K562 (cell line): ENCODE measurements around the gene CSTA.

Experiments used
- ESRRA ChIP-seq: fragments of 450-650 bp; IDR thresholded peaks from 2 replicates; pipeline ENCODE4 v1.6.1; 2014; ENCODE audit warnings: low read depth, mild to moderate bottlenecking, moderate library complexity, borderline replicate concordance
- EZH2 ChIP-seq: IDR thresholded peaks from 2 replicates; pipeline ENCODE4 v1.6.1; 2012; ENCODE audit warnings: low read depth, mild to moderate bottlenecking, inconsistent platforms, low read length, borderline replicate concordance
- IFI16 ChIP-seq: fragments of 250-450 bp; sonication (Bioruptor Pico); IDR thresholded peaks from 2 replicates; pipeline ENCODE4 v2.1.2; 2022; ENCODE audit warnings: mild to moderate bottlenecking, inconsistent platforms
- RFX5 ChIP-seq: IDR thresholded peaks from 2 replicates; pipeline ENCODE4 v1.6.1; 2011; ENCODE audit warnings: low read depth, mild to moderate bottlenecking, improper control_type of control experiment, low read length

- TF ChIP-seq RFX5 (no peak), IFI16 (no peak), EZH2 (no peak), ESRRA (no peak)
Measured at GRCh38 chr3:122389197-122389596, 64.1 kb downstream of the CSTA start.
